Chondrocyte (in vitro differentiated cells): ENCODE results near the gene GAPT. TPM values are rescaled to one million over a fixed set of nuclear protein-coding genes. Genes with fewer than 3 reads are reported as not detected.

Source experiments
- DNase-seq: peaks from one replicate; pipeline ENCODE4 v3.0.0; 2021; ENCODE audit warnings: mixed read lengths, low spot score
- H3K27ac Mint-ChIP-seq: one replicate; pipeline ENCODE4 v1.8.0; 2021; ENCODE audit warnings: mild to moderate bottlenecking, moderate library complexity, mixed read lengths; ENCODE audit not compliant: unreplicated experiment
- H3K27me3 Mint-ChIP-seq: 2 replicates; pipeline ENCODE4 v1.8.0; 2021; ENCODE audit warnings: low read depth, mixed read lengths
- H3K36me3 Mint-ChIP-seq: 2 replicates; pipeline ENCODE4 v1.8.0; 2021; ENCODE audit warnings: low read depth, mixed read lengths
- H3K4me1 Mint-ChIP-seq: 2 replicates; pipeline ENCODE4 v1.8.0; 2021; ENCODE audit warnings: low read depth, mild to moderate bottlenecking, mixed read lengths
- H3K4me3 Mint-ChIP-seq: one replicate; pipeline ENCODE4 v1.8.0; 2021; ENCODE audit warnings: mild to moderate bottlenecking, moderate library complexity, mixed read lengths; ENCODE audit not compliant: unreplicated experiment
- H3K9me3 Mint-ChIP-seq: 2 replicates; pipeline ENCODE4 v1.8.0; 2021; ENCODE audit warnings: low read depth, mixed read lengths
- long read RNA-seq: library from polyadenylated mRNA; stranded (forward); transcript quantifications from one replicate; pipeline ENCODE4 v2.0.0, GENCODE V29; 2021
- total RNA-seq: library from RNA; stranded (reverse); gene quantifications from 3 replicates; pipeline ENCODE4 v1.2.1, GENCODE V29; 2021
- TF ChIP-seq, protein P1 (sequence below): fragments of 200-600 bp; sonication (generic); IDR thresholded peaks from 2 replicates; pipeline ENCODE4 v1.5.0; 2021; ENCODE audit warnings: antibody characterized with exemption, mild to moderate bottlenecking, moderate library complexity

Gene GAPT
- not detected in 3 replicates for total RNA-seq
- long read RNA-seq: 0 reads

DNA sequence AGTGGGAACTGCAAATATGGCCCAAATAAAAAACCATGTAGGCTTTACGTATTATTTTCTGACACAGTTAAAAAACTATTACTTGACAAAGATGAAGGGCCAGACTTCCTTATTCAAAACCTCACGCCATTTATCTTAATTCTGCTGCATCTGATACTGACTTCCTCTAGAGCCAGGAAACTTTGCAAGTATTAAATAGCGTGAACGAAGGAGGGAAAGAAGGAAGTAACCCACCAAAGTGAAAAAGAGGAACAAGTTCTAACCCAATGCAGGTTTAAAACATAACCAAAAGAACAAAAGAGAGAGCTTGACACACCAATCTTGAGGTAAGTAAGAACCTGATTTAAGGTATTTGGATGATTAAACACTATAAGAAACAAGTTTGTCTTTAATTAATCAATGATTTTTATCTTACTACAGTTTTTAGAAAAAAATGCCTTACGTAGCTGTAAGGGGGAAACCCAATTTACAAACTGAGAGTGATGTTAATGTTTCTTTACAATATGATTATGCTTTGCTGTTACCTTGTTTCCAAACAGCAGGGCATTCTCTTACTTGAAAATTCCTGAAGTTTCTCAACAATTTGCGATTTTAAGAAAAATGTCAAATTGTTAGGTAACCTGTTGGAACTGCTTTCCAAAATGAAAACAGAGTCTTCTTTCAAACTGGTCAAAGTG, at the start of gene GAPT:
TSS of gene GAPT (plus strand) at position 220 of the 677 bp plus-strand sequence. CDS start 3,102 bp downstream, outside the sequence.
- DNase-seq: no peak
- H3K36me3 Mint-ChIP-seq: no peaks in the 10 kb centered on the region
- H3K9me3 Mint-ChIP-seq: no peaks in the 10 kb centered on the region
- H3K4me1 Mint-ChIP-seq: no peaks in the 10 kb centered on the region
- H3K27me3 Mint-ChIP-seq: peaks cover 32% of the 10 kb centered on the region
- no peak within 1 kb of the TSS for H3K27ac Mint-ChIP-seq
- no peak within 1 kb of the TSS for H3K4me3 Mint-ChIP-seq
- TF ChIP-seq, protein P1, sequence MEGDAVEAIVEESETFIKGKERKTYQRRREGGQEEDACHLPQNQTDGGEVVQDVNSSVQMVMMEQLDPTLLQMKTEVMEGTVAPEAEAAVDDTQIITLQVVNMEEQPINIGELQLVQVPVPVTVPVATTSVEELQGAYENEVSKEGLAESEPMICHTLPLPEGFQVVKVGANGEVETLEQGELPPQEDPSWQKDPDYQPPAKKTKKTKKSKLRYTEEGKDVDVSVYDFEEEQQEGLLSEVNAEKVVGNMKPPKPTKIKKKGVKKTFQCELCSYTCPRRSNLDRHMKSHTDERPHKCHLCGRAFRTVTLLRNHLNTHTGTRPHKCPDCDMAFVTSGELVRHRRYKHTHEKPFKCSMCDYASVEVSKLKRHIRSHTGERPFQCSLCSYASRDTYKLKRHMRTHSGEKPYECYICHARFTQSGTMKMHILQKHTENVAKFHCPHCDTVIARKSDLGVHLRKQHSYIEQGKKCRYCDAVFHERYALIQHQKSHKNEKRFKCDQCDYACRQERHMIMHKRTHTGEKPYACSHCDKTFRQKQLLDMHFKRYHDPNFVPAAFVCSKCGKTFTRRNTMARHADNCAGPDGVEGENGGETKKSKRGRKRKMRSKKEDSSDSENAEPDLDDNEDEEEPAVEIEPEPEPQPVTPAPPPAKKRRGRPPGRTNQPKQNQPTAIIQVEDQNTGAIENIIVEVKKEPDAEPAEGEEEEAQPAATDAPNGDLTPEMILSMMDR: no peak

GRCh38 chr5:58444805-58445204, 46.4 kb upstream of the GAPT start:
- Mint-ChIP-seq H3K27me3 (no peaks in the 10 kb centered on the region), H3K9me3 (peaks cover 6% of the 10 kb centered on the region), H3K36me3 (peaks cover 1% of the 10 kb centered on the region), H3K4me3 (no peak overlapping the region), H3K4me1 (peaks cover 2% of the 10 kb centered on the region), H3K27ac (no peak overlapping the region)
- TF ChIP-seq, protein P1: no peak
- no peak for DNase-seq

GRCh38 chr5:58446024-58446423, 45.2 kb upstream of the GAPT start:
- Mint-ChIP-seq H3K27me3 (no peaks in the 10 kb centered on the region), H3K9me3 (peaks cover 6% of the 10 kb centered on the region), H3K36me3 (peaks cover 1% of the 10 kb centered on the region), H3K4me1 (peaks cover 4% of the 10 kb centered on the region), H3K27ac (no peak overlapping the region), H3K4me3 (no peak overlapping the region)
- no peak for DNase-seq
- TF ChIP-seq, protein P1: no peak

- DNase-seq: no peak
- Mint-ChIP-seq H3K36me3 (peaks cover 3% of the 10 kb centered on the region), H3K4me1 (peaks cover 5% of the 10 kb centered on the region), H3K4me3 (no peak overlapping the region), H3K27ac (no peak overlapping the region), H3K27me3 (no peaks in the 10 kb centered on the region), H3K9me3 (peaks cover 6% of the 10 kb centered on the region)
- TF ChIP-seq, protein P1: no peak
Measured at GRCh38 chr5:58447226-58447625, 44.0 kb upstream of the GAPT start.

DNA sequence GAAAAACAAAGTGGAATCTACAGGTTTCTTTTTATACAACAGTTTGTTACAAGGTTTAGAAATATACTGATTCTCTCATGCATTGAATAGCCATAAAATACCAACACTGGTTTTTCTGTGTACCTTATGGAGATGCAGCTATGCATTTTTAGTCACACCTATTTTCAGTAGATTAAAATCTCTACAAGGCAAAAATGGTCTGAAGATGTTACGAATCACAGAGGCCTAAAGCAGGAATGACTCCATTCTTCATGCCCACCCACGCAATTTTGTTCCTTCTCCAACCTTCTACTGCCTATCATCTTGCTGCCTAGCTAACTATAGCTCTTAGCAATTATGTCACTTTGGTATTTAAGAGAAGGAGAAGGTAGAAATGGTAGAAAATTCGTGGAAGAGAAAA, 41.2 kb upstream of the GAPT start:
- no peak for DNase-seq
- peaks cover 15% of the 10 kb centered on the region for H3K36me3 Mint-ChIP-seq

More for the DNA sequence above, 41.2 kb upstream of the GAPT start:
- no peak overlapping the region for H3K27ac Mint-ChIP-seq
- no peak overlapping the region for H3K4me3 Mint-ChIP-seq
- H3K27me3 Mint-ChIP-seq: no peaks in the 10 kb centered on the region
- TF ChIP-seq, protein P1: no peak
- H3K9me3 Mint-ChIP-seq: peaks cover 3% of the 10 kb centered on the region
- peaks cover 29% of the 10 kb centered on the region for H3K4me1 Mint-ChIP-seq
